Measurements from ENCODE around the gene MED12. TPM values are rescaled to one million over a fixed set of nuclear protein-coding genes. Genes with fewer than 3 reads are reported as not detected.
A peak's percentile ranks its signal among the peaks of the same experiment; 100 is the strongest.

The MED12 gene
- polyA plus RNA-seq, 3 donors = 2.4 to 17.8 (median 5.0) TPM

- H3K79me2 ChIP-seq (ENCODE audit: insufficient read depth, low read length) = peaks cover 7% of the 10 kb centered on the region
- intact Hi-C loops (cut with micrococcal nuclease) = no loop called here
- DNase-seq = peak; percentile 75 to 90 (median 87)
- H3K9ac ChIP-seq (ENCODE audit: insufficient read depth, low read length, poor library complexity, severe bottlenecking) = peak within 1 kb of the TSS; percentile 55
- Mint-ChIP-seq H3K9me3 (peaks cover 0 to 2% (median 0%) of the 10 kb centered on the region in 7 donors), H3K36me3 (peaks cover 0 to 14% of the 10 kb centered on the region in 2 donors), H3K27me3 (ENCODE audit: low read depth in 3 of 3) (peaks cover 0 to 5% (median 0%) of the 10 kb centered on the region in 3 donors), H3K4me3 (peak within 1 kb of the TSS; percentile 79 to 88), H3K27ac (peak within 1 kb of the TSS; percentile 93 to 98 (median 96)), H3K4me1 (peaks cover 56% of the 10 kb centered on the region)
- peak within 1 kb of the TSS; percentile 55 for H3K4me2 ChIP-seq (replicated peaks; ENCODE audit: extremely low read depth, low read length, poor library complexity, severe bottlenecking)
- peak within 1 kb of the TSS; percentile 67 to 93 for H3K27ac ChIP-seq (ENCODE audit: low read depth in 1 of 2, low read length in 2 of 2)
- peaks cover 46 to 51% of the 10 kb centered on the region in 2 donors for H3K4me1 ChIP-seq (ENCODE audit: control insufficient read depth in 1 of 2, insufficient read depth in 2 of 2, low read length in 2 of 2)
- H3K9me3 ChIP-seq (replicated peaks in 1 of 2; ENCODE audit: control insufficient read depth in 1 of 2, insufficient read depth in 1 of 2, low read length in 2 of 2) = no peaks in the 10 kb centered on the region
- peaks cover 0 to 2% of the 10 kb centered on the region in 2 donors for H3K36me3 ChIP-seq (replicated peaks in 1 of 2; ENCODE audit: control insufficient read depth in 1 of 2, insufficient read depth in 2 of 2, low read length in 2 of 2)
- TF ChIP-seq CTCF (IDR thresholded peaks at IDR 0.05) = no peak
- no CpG with 5 or more reads among the region's 8 CpGs for WGBS (ENCODE audit: insufficient coverage)
- no peaks in the 10 kb centered on the region for H4K20me1 ChIP-seq (ENCODE audit: insufficient read depth, low read length)
- H3K27me3 ChIP-seq (ENCODE audit: control insufficient read depth in 2 of 2, insufficient read depth in 2 of 2, low read length in 2 of 2) = no peaks in the 10 kb centered on the region
- H2AFZ ChIP-seq (ENCODE audit: insufficient read depth, low read depth, low read length, poor library complexity, severe bottlenecking) = peak within 1 kb of the TSS; percentile 18
- H3K4me3 ChIP-seq (replicated peaks in 1 of 3; ENCODE audit: low read depth in 2 of 3, low read length in 3 of 3) = peak within 1 kb of the TSS; percentile 29 to 58 (median 56)
Observed at GRCh38 chrX:71111141-71111843, 7.1 kb upstream of the MED12 start, which contains the start of gene IL2RG. Gene IL2RG (minus strand): TSS chrX:71111577. CDS start chrX:71111539, 38 bp downstream.

DNA sequence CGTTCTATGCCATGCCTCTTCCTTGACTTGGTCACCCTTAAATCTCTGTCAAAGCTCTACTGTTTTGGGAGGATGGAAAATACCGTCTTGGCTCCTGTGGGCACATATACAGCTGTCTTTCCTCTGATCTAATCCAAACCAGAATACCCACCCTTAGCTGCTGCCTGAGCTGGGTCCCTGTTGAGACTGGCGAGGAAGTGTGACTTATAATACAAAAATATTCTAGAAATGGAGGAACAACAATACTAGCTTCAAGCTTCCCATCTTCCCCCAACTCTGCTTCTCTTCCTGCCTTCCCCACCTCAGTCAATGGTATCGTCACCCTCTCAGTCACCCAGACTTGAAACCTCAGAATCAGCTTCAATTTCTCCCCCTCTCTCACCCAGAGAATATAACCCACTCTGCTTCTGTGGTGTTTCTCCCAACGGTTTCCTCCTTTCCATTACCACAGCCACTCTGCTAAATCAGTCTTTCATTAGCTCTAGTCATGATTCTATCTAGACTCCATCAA is 6.4 kb upstream of the MED12 start:
- H3K27me3 Mint-ChIP-seq (ENCODE audit: low read depth in 3 of 3) = peaks cover 0 to 5% (median 0%) of the 10 kb centered on the region in 3 donors
- peak overlapping the region; percentile 67 to 93 for H3K27ac ChIP-seq (ENCODE audit: low read depth in 1 of 2, low read length in 2 of 2)
- 0% methylated on average over 1 of the region's 5 CpGs for WGBS (ENCODE audit: insufficient coverage)
- peaks cover 42 to 45% of the 10 kb centered on the region in 2 donors for H3K4me1 ChIP-seq (ENCODE audit: control insufficient read depth in 1 of 2, insufficient read depth in 2 of 2, low read length in 2 of 2)
- H2AFZ ChIP-seq (ENCODE audit: insufficient read depth, low read depth, low read length, poor library complexity, severe bottlenecking) = peak overlapping the region; percentile 18
- H3K27ac Mint-ChIP-seq = peak overlapping the region; percentile 91 to 98 (median 96)
- intact Hi-C loops (cut with micrococcal nuclease) = no loop called here
- DNase-seq = peak in 2 of 3 donors; percentile 14 to 35
- no peak for TF ChIP-seq CTCF (IDR thresholded peaks at IDR 0.05)
- H3K9me3 Mint-ChIP-seq = peaks cover 0 to 2% (median 0%) of the 10 kb centered on the region in 7 donors
- peak overlapping the region; percentile 55 for H3K9ac ChIP-seq (ENCODE audit: insufficient read depth, low read length, poor library complexity, severe bottlenecking)
- no peaks in the 10 kb centered on the region for H3K27me3 ChIP-seq (ENCODE audit: control insufficient read depth in 2 of 2, insufficient read depth in 2 of 2, low read length in 2 of 2)
- no peaks in the 10 kb centered on the region for H3K9me3 ChIP-seq (replicated peaks in 1 of 2; ENCODE audit: control insufficient read depth in 1 of 2, insufficient read depth in 1 of 2, low read length in 2 of 2)
- H3K4me3 ChIP-seq (replicated peaks in 1 of 3; ENCODE audit: low read depth in 2 of 3, low read length in 3 of 3) = peak overlapping the region; percentile 29 to 58 (median 56)
- H3K36me3 Mint-ChIP-seq = peaks cover 0 to 11% of the 10 kb centered on the region in 2 donors
- H3K4me3 Mint-ChIP-seq = peak overlapping the region; percentile 79 to 88
- H3K36me3 ChIP-seq (replicated peaks in 1 of 2; ENCODE audit: control insufficient read depth in 1 of 2, insufficient read depth in 2 of 2, low read length in 2 of 2) = peaks cover 0 to 2% of the 10 kb centered on the region in 2 donors
- no peaks in the 10 kb centered on the region for H4K20me1 ChIP-seq (ENCODE audit: insufficient read depth, low read length)
- peaks cover 7% of the 10 kb centered on the region for H3K79me2 ChIP-seq (ENCODE audit: insufficient read depth, low read length)
- H3K4me2 ChIP-seq (replicated peaks; ENCODE audit: extremely low read depth, low read length, poor library complexity, severe bottlenecking) = peak overlapping the region; percentile 55
- H3K4me1 Mint-ChIP-seq = peaks cover 52% of the 10 kb centered on the region
